Liver (tissue), 3 donors: ENCODE measurements around the gene GRID2IP.

Source experiments
- EGR1 ChIP-seq, 2 donors: IDR thresholded peaks; 2 replicates each; pipeline ENCODE4 v1.6.1; 2016 to 2018; ENCODE audit warnings: antibody characterized with exemption in 2 of 2, low read depth in 2 of 2
- RAD21 ChIP-seq, 2 donors: IDR thresholded peaks; 2 replicates each; pipeline ENCODE4 v1.6.1; 2016; ENCODE audit warnings: antibody characterized with exemption in 2 of 2, mild to moderate bottlenecking in 2 of 2
- REST ChIP-seq: IDR thresholded peaks from 2 replicates; pipeline ENCODE4 v1.6.1; 2016; ENCODE audit warnings: antibody characterized with exemption, mild to moderate bottlenecking
- RXRA ChIP-seq, 2 donors: IDR thresholded peaks; 2 replicates each; pipeline ENCODE4 v1.6.1; 2017 to 2018; ENCODE audit warnings: antibody characterized with exemption in 2 of 2, mild to moderate bottlenecking in 1 of 2
- SP1 ChIP-seq: IDR thresholded peaks from 2 replicates; pipeline ENCODE4 v1.6.1; 2018; ENCODE audit warnings: antibody characterized with exemption, mild to moderate bottlenecking
- TF ChIP-seq, protein P1 (sequence below): fragments of 150-350 bp; IDR thresholded peaks from 2 replicates; pipeline ENCODE4 v1.5.1; 2017; ENCODE audit warnings: improper control_type of control experiment, low read depth, low read length; ENCODE audit not compliant: missing input control
- donor health status: healthy.
- donor health status: healthy.

DNA sequence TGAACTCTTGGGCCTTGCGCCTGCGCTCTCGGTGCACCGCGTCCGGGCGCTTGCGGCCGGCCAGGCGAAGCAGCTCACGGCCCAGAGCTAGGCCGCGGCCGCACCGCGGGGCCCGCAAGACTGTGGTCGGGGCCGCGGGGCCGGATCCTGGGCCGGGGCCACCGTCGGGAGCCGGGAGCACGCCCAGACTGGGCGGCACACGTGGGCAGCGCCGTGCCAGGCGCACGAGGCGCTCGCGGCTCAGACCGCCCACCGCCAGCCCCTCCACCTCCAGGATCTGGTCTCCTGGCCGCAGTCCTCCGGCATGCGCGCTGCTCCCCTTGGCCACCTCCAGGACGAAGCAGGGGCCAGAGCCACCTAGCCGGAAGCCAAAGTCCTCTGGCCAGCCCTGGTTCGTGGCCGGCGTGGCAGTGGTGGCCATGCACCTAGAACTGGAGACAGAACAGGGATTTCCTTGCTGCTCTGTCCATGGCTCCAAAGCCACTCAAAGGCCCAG lies at the start of gene GRID2IP:
- TF ChIP-seq, protein P1, sequence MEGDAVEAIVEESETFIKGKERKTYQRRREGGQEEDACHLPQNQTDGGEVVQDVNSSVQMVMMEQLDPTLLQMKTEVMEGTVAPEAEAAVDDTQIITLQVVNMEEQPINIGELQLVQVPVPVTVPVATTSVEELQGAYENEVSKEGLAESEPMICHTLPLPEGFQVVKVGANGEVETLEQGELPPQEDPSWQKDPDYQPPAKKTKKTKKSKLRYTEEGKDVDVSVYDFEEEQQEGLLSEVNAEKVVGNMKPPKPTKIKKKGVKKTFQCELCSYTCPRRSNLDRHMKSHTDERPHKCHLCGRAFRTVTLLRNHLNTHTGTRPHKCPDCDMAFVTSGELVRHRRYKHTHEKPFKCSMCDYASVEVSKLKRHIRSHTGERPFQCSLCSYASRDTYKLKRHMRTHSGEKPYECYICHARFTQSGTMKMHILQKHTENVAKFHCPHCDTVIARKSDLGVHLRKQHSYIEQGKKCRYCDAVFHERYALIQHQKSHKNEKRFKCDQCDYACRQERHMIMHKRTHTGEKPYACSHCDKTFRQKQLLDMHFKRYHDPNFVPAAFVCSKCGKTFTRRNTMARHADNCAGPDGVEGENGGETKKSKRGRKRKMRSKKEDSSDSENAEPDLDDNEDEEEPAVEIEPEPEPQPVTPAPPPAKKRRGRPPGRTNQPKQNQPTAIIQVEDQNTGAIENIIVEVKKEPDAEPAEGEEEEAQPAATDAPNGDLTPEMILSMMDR = no peak
- no peak for TF ChIP-seq SP1
- no peak for TF ChIP-seq EGR1 (IDR thresholded peaks at IDR 0.05; ENCODE audit: low read depth in 2 of 2)
- TF ChIP-seq RXRA (IDR thresholded peaks at IDR 0.05) = no peak
- no peak for TF ChIP-seq REST
- TF ChIP-seq RAD21 (IDR thresholded peaks at IDR 0.05) = no peak
